Renal cortical epithelial cell (primary cell): Measurements from ENCODE around the gene RPS16. TPM values are rescaled to one million over a fixed set of nuclear protein-coding genes. Genes with fewer than 3 reads are reported as not detected.

ENCODE experiments used
- DNase-seq: peaks from one replicate; pipeline ENCODE4 v3.0.0-alpha.2; 2011; ENCODE audit warnings: low read depth
- total RNA-seq: library from RNA; depleted of rRNA; stranded (reverse); fragments of >200 nt; gene quantifications from 2 replicates; pipeline ENCODE4 v1.2.3, GENCODE V29; 2014

Gene RPS16
- total RNA-seq, 1 donor from 2014 or later = 34.7 TPM

- no peak for DNase-seq
Observed at GRCh38 chr19:39388657-39389056, 47.1 kb downstream of the RPS16 start.

GRCh38 chr19:39386557-39386956, 49.2 kb downstream of the RPS16 start:
- DNase-seq = no peak

GRCh38 chr19:39385629-39386411, 49.9 kb downstream of the RPS16 start:
- no peak for DNase-seq

- DNase-seq = no peak
Observed at GRCh38 chr19:39384839-39385568, 50.7 kb downstream of the RPS16 start.

Other genes with a start within 250 kb of the RPS16 start
- 0.20 and 4.3 TPM in 2 replicates for gene NCCRP1, start 239.0 kb downstream of the RPS16 start, total RNA-seq
- gene SYCN, start 231.7 kb downstream of the RPS16 start, total RNA-seq = not detected in 2 replicates
- not detected in 2 replicates for gene IFNL3, start 190.9 kb downstream of the RPS16 start, total RNA-seq
- not detected in 2 replicates for gene IFNL4, start 187.1 kb downstream of the RPS16 start, total RNA-seq
- gene IFNL2, start 167.6 kb downstream of the RPS16 start, total RNA-seq = not detected in 2 replicates
- gene IFNL1, start 139.5 kb downstream of the RPS16 start, total RNA-seq = not detected in 2 replicates
- gene LRFN1, start 115.1 kb downstream of the RPS16 start, total RNA-seq = 0.15 TPM in 1 of 2 replicates, not detected in the other
- gene GMFG, start 99.9 kb downstream of the RPS16 start, total RNA-seq = not detected in 2 replicates
- gene SAMD4B, start 93.5 kb downstream of the RPS16 start, total RNA-seq = 20.1 and 100 TPM in 2 replicates
- 23.1 and 40.9 TPM in 2 replicates for gene PAF1, start 44.8 kb downstream of the RPS16 start, total RNA-seq
- gene MED29, start 44.6 kb downstream of the RPS16 start, total RNA-seq = 19.3 and 29.7 TPM in 2 replicates
- 0.35 and 2.8 TPM in 2 replicates for gene ZFP36, start 29.1 kb downstream of the RPS16 start, total RNA-seq
- 6.1 and 12.9 TPM in 2 replicates for gene PLEKHG2, start 23.3 kb downstream of the RPS16 start, total RNA-seq
- gene SUPT5H, start 9.6 kb upstream of the RPS16 start, total RNA-seq = 55.4 and 114 TPM in 2 replicates
- gene TIMM50, start 44.9 kb upstream of the RPS16 start, total RNA-seq = 43.6 and 71.4 TPM in 2 replicates
- gene DLL3, start 63.0 kb upstream of the RPS16 start, total RNA-seq = 0.05 TPM in 1 of 2 replicates, not detected in the other
- not detected in 2 replicates for gene SELENOV, start 79.2 kb upstream of the RPS16 start, total RNA-seq
- gene EID2B, start 96.9 kb upstream of the RPS16 start, total RNA-seq = 2.1 and 2.5 TPM in 2 replicates
- 5.4 and 16.9 TPM in 2 replicates for gene EID2, start 104.2 kb upstream of the RPS16 start, total RNA-seq
- not detected in 2 replicates for gene LGALS13, start 166.6 kb upstream of the RPS16 start, total RNA-seq
- gene LGALS16, start 220.0 kb upstream of the RPS16 start, total RNA-seq = not detected in 2 replicates